Endothelial cell of umbilical vein (primary cell): ENCODE measurements around the gene CNR2. TPM values are rescaled to one million over a fixed set of nuclear protein-coding genes. Genes with fewer than 3 reads are reported as not detected.

ENCODE experiments used
- BruUV-seq: library from RNA; stranded (reverse); fragments of 400-500 nt; replicated peaks from 2 replicates; lab custom pipeline; 2021; lab: Mats Ljungman, UMichigan
- CTCF ChIA-PET: fragments of 300-600, 350-600 bp; sonication (Branson Sonifier 250); formaldehyde crosslinking; loops from one replicate; lab custom pipeline; 2021; ENCODE audit warnings: antibody characterized with exemption, inconsistent platforms; lab: Charles Lee
- POLR2A ChIA-PET: fragments of 300-600, 350-600 bp; sonication (Branson Sonifier 250); formaldehyde crosslinking; loops from one replicate; lab custom pipeline; 2021; ENCODE audit warnings: antibody characterized with exemption, inconsistent platforms; lab: Charles Lee
- DNase-seq: peaks from one replicate; pipeline ENCODE4 v3.0.0-alpha.2; 2011; ENCODE audit warnings: low read depth, low spot score
- FAIRE-seq: peaks from 2 replicates; lab custom pipeline; 2011; peaks lifted over from hg19 to GRCh38; lab: Jason Lieb, UNC
- H2AFZ ChIP-seq: 2 replicates; pipeline ENCODE4 v1.6.0; 2012; ENCODE audit warnings: low read depth, low read length, control low read depth, inconsistent platforms
- H3K27ac ChIP-seq: 2 replicates; pipeline ENCODE4 v1.5.1; 2011; ENCODE audit warnings: low read depth, mild to moderate bottlenecking, control low read depth, low read length, moderate library complexity; ENCODE audit not compliant: insufficient read depth
- H3K27me3 ChIP-seq, 2 experiments: 2 replicates each; pipeline versions ENCODE4 v1.6.0 to v1.6.1; 2011; ENCODE audit warnings: low read length in 2 of 2, mixed read lengths in 1 of 2; ENCODE audit not compliant: control insufficient read depth in 2 of 2, insufficient read depth in 2 of 2
- H3K36me3 ChIP-seq, 2 experiments: 2 replicates in 1 of 2; 3 replicates in 1 of 2; pipeline ENCODE4 v1.5.1; 2011; ENCODE audit warnings: low read length in 2 of 2, mild to moderate bottlenecking in 1 of 2, moderate library complexity in 1 of 2; ENCODE audit not compliant: control insufficient read depth in 2 of 2, insufficient read depth in 2 of 2; ENCODE audit errors: extremely low read depth in 1 of 2
- H3K4me1 ChIP-seq: 3 replicates; pipeline ENCODE4 v1.5.1; 2011; ENCODE audit warnings: mild to moderate bottlenecking, low read length; ENCODE audit not compliant: control insufficient read depth, insufficient read depth; ENCODE audit errors: extremely low read depth
- H3K4me2 ChIP-seq: 2 replicates; pipeline ENCODE4 v1.6.1; 2011; ENCODE audit warnings: low read length, control low read depth, mixed read lengths; ENCODE audit not compliant: insufficient read depth
- H3K4me3 ChIP-seq, 3 experiments: fragments of 200-600 bp in 1 of 3; sonication (generic), shearing (Covaris generic) in 1 of 3; replicated peaks in 1 of 3; 2 replicates each; pipeline ENCODE4 v1.5.1; 2011 to 2016; ENCODE audit warnings: control low read depth in 3 of 3, low read length in 3 of 3, mild to moderate bottlenecking in 2 of 3, inconsistent platforms in 1 of 3, low read depth in 1 of 3, moderate library complexity in 1 of 3; ENCODE audit not compliant: insufficient read depth in 1 of 3
- H3K79me2 ChIP-seq: 2 replicates; pipeline ENCODE4 v1.6.0; 2012; ENCODE audit warnings: low read length, inconsistent platforms; ENCODE audit not compliant: control insufficient read depth, insufficient read depth
- H3K9ac ChIP-seq: replicated peaks from 2 replicates; pipeline ENCODE3; 2011; ENCODE audit warnings: low read length, control low read depth; ENCODE audit not compliant: insufficient read depth; ENCODE audit errors: extremely low read depth
- H3K9me1 ChIP-seq: replicated peaks from 3 replicates; pipeline ENCODE4 v1.6.0; 2011; ENCODE audit warnings: mild to moderate bottlenecking, low read length; ENCODE audit not compliant: control insufficient read depth, insufficient read depth; ENCODE audit errors: extremely low read depth
- H3K9me3 ChIP-seq: replicated peaks from 2 replicates; pipeline ENCODE4 v1.5.1; 2012; ENCODE audit warnings: low read length, inconsistent platforms; ENCODE audit not compliant: control insufficient read depth, insufficient read depth
- H4K20me1 ChIP-seq: replicated peaks from 2 replicates; pipeline ENCODE3; 2011; ENCODE audit warnings: mild to moderate bottlenecking, low read length; ENCODE audit not compliant: control insufficient read depth, insufficient read depth; ENCODE audit errors: extremely low read depth
- EZH2 ChIP-seq: IDR thresholded peaks from 2 replicates; pipeline ENCODE4 v1.6.1; 2012; ENCODE audit warnings: borderline replicate concordance, low read depth, mild to moderate bottlenecking, moderate library complexity, low read length, inconsistent platforms; ENCODE audit not compliant: severe bottlenecking
- FOS ChIP-seq: IDR thresholded peaks from 2 replicates; pipeline ENCODE4 v1.6.1; 2011; ENCODE audit warnings: mild to moderate bottlenecking, low read length, moderate library complexity, borderline replicate concordance; ENCODE audit not compliant: insufficient read depth
- GATA2 ChIP-seq: IDR thresholded peaks from 2 replicates; pipeline ENCODE4 v1.7.0; 2011; ENCODE audit warnings: low read depth, mild to moderate bottlenecking, moderate library complexity, mixed read lengths, low read length; ENCODE audit not compliant: insufficient read length, insufficient read depth
- JUN ChIP-seq: IDR thresholded peaks from 2 replicates; pipeline ENCODE4 v1.6.1; 2011; ENCODE audit warnings: borderline replicate concordance, low read depth; ENCODE audit not compliant: insufficient read length, insufficient read depth
- MYC ChIP-seq: IDR thresholded peaks from one replicate; pipeline ENCODE4 v1.6.1; 2011; ENCODE audit warnings: mild to moderate bottlenecking, low read depth, low read length
- POLR2A ChIP-seq: IDR thresholded peaks from 2 replicates; pipeline ENCODE4 v1.6.1; 2012; ENCODE audit warnings: low read depth, mild to moderate bottlenecking, control low read depth, low read length
- POLR2AphosphoS5 ChIP-seq: IDR thresholded peaks from 2 replicates; pipeline ENCODE4 v1.6.1; 2012; ENCODE audit warnings: low read depth, mild to moderate bottlenecking, control low read depth, low read length, moderate library complexity; ENCODE audit not compliant: insufficient read depth
- dilution Hi-C: fragments of 300-500 bp; cut with MboI; formaldehyde crosslinking; loops from one replicate; pipeline ENCODE4 v1.15.0; 2019; ENCODE audit warnings: low sequenced_read_pairs; ENCODE audit not compliant: extremely low pct_ligation_motif_present
- intact Hi-C: fragments of 100-400 bp; cut with micrococcal nuclease; formaldehyde crosslinking; loops from one replicate; pipeline ENCODE4 v1.10.0; 2022
- polyA plus RNA-seq, 4 experiments: library from polyadenylated mRNA; depleted of rRNA in 3 of 4; stranded (reverse) in 3 of 4; unstranded in 1 of 4; fragments of >200 nt; gene quantifications; 2 replicates each; pipeline versions ENCODE4 v1.2.1 to v1.2.3, GENCODE V29; 2011 to 2012; ENCODE audit warnings: missing spikeins in 1 of 4
- total RNA-seq: library from RNA; stranded (reverse); gene quantifications from 2 replicates; pipeline ENCODE4 v1.2.3, GENCODE V29; 2021
- TF ChIP-seq, protein P1 (sequence below), 2 donors: IDR thresholded peaks; 1 replicate in 1 of 2; 2 replicates in 1 of 2; pipeline ENCODE4 v1.5.1; 2011; ENCODE audit warnings: low read length in 2 of 2, mild to moderate bottlenecking in 2 of 2, moderate library complexity in 2 of 2, control low read depth in 1 of 2, inconsistent platforms in 1 of 2, low read depth in 1 of 2; ENCODE audit not compliant: insufficient read depth in 1 of 2; ENCODE audit errors: extremely low read depth in 1 of 2
- TF ChIP-seq, protein P2 (sequence below): IDR thresholded peaks from 2 replicates; pipeline ENCODE4 v1.6.1; 2011; ENCODE audit not compliant: insufficient read depth, insufficient read length

CNR2 gene
- total and polyA plus RNA-seq, 2 donors (not counting 3 experiments of a cell fraction or from before 2014, with no cell fraction given): not detected

DNA sequence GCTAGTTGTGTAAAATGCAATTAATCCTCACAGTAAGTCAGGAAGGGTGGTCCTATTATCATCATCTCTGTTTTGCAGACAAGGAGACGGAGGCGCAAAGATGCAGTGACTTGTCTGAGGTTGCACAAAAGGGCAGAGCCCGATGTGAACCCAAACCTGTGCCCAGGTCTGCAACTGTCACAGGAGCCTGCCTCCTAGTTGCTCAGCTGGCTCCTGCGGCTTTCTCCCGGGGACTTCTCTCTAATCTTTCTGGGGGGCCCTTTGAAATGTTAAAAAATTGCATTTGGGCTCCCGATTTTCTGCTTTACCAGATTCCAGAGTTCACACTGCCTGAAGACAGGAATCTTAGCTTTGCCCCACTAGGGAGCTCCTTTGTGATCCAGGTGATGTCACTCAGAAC, 9.4 kb downstream of the CNR2 start:
- ChIA-PET CTCF (interaction anchor here (0.8 to 1.3 kb wide), 3 partner anchors 12 to 132 kb away, joined by 3 read pairs; no protein-coding TSS in a partner anchor), POLR2A (no interaction called here)
- Histone ChIP-seq H3K79me2 (no peaks in the 10 kb centered on the region), H3K36me3 (no peaks in the 10 kb centered on the region), H3K27ac (no peak overlapping the region), H3K4me1 (no peaks in the 10 kb centered on the region), H2AFZ (no peak overlapping the region), H3K9me3 (no peaks in the 10 kb centered on the region), H3K9ac (no peak overlapping the region), H3K4me3 (no peak overlapping the region), H3K4me2 (no peak overlapping the region), H3K9me1 (no peaks in the 10 kb centered on the region), H3K27me3 (peaks cover 39 to 41% of the 10 kb centered on the region in 2 experiments), H4K20me1 (no peaks in the 10 kb centered on the region)
- intact Hi-C loops (no loop called here), dilution Hi-C loops (no loop called here)
- no peak for FAIRE-seq
- TF ChIP-seq FOS (no peak), JUN (no peak), POLR2AphosphoS5 (no peak), EZH2 (no peak), POLR2A (no peak), MYC (no peak), GATA2 (no peak)
- TF ChIP-seq, protein P1, sequence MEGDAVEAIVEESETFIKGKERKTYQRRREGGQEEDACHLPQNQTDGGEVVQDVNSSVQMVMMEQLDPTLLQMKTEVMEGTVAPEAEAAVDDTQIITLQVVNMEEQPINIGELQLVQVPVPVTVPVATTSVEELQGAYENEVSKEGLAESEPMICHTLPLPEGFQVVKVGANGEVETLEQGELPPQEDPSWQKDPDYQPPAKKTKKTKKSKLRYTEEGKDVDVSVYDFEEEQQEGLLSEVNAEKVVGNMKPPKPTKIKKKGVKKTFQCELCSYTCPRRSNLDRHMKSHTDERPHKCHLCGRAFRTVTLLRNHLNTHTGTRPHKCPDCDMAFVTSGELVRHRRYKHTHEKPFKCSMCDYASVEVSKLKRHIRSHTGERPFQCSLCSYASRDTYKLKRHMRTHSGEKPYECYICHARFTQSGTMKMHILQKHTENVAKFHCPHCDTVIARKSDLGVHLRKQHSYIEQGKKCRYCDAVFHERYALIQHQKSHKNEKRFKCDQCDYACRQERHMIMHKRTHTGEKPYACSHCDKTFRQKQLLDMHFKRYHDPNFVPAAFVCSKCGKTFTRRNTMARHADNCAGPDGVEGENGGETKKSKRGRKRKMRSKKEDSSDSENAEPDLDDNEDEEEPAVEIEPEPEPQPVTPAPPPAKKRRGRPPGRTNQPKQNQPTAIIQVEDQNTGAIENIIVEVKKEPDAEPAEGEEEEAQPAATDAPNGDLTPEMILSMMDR (IDR thresholded peaks at IDR 0.05; ENCODE audit: extremely low read depth in 1 of 2, insufficient read depth in 1 of 2, low read depth in 1 of 2, low read length in 2 of 2): no peak
- TF ChIP-seq, protein P2, sequence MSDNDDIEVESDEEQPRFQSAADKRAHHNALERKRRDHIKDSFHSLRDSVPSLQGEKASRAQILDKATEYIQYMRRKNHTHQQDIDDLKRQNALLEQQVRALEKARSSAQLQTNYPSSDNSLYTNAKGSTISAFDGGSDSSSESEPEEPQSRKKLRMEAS: no peak
- no TSS peak for BruUV-seq
- DNase-seq: no peak
